Stimulated activated CD4-positive, alpha-beta T cell treated with anti-CD3 and anti-CD28 coated beads, Interleukin-12 subunit alpha, Interleukin-12 subunit beta, amount 100 ng/mL, for 48 hours (primary cell): ENCODE data around the gene LRRC4.

Experiments used
- DNase-seq, 3 donors: peaks; one replicate each; pipeline ENCODE4 v3.0.0-alpha.2; 2020; ENCODE audit warnings: low read depth in 2 of 3, low spot score in 1 of 3

The LRRC4 gene

GRCh38 chr7:128032605-128033235 is 1.5 kb upstream of the LRRC4 start:
- no peak for DNase-seq

DNA sequence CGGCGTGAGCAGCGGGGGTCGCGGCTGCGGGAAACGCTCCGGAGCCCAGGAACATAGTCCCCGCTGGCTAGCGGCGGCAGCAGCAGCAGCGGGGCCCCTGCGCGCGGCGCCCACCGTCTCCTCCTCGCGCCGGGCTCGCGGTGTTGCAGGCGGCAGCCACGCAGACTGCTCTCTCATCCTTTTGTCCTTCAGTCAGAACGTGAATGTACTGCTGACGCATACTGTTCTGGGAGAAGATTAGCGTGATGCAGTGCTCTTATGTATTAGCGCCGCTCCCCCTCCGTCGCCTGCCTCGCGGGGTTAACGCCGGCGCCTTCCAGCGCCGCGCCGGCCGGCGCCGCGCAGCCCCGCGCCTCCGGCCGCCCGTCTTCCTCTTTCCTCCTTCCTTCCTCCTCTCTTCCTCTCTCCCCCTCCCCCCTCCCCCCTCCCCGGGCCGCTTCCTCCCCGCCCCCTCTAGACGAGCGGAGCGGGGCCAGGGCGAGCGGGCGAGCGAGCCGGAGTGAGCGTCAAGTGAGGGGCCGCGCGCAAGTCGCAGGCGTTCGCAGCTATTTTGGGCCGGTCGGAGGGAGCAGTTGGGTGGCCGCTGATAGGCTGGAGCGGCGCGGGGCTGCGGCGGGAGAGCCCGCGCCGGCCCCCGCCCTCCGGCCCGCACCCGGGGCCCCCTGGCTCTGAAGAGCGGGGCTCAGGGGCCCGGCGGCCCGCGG is 816 bp upstream of the LRRC4 start:
- DNase-seq = peak; percentile 25 to 45 (median 28)

DNA sequence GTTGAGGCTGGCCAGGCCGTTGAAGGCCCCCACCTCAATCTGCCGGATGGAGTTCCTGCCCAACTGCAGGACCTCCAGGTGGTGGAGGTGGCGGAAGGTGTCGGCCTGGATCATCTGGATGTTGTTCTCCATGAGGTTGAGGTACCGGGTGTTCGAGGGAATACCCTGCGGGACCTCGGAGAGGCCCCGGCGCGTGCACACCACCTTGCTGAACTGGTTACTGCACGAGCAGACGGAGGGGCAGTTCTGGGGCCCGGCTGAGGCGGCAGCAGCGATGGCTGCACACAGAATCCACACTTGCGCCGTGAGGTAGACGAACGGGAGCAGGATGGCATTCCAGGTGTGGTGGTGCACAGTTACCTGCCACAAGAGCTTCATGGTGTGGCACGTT is 979 bp downstream of the LRRC4 start:
- no peak for DNase-seq

DNA sequence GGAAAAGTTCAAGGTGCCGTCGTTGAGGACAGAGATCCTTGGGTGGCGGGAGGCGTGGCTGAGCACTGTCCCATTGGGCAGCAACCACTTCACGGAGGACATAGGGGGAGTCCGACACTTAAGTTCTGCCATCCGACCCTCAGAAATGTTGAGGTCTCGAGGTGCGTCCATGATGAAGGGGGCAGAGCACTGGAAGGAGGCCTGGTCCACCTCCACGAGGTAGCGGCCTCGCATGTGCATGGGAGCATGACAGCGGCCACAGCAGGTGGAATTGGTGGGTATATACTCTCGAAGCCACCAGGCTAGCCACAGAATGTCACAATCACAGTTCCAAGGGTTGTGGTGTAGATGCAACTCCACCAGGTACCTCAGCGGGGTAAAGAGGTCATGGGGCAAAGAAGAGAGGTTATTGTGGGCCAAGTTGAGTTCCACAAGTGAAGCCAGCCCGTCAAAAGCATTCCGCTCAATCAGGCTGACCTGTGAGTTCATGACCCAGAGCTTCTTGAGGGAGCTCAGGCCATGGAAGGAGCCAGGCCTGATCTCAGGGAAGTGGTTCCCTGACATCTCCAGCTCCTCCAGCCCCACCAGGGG is 1.7 kb downstream of the LRRC4 start:
- DNase-seq = no peak

GRCh38 chr7:128027485-128027980 is 3.7 kb downstream of the LRRC4 start:
- DNase-seq = no peak

- DNase-seq = no peak
Observed at GRCh38 chr7:128026551-128026950, 4.7 kb downstream of the LRRC4 start.

GRCh38 chr7:128025819-128026218 is 5.4 kb downstream of the LRRC4 start:
- DNase-seq = no peak

- no peak for DNase-seq
Observed at GRCh38 chr7:128025380-128025779, 5.9 kb downstream of the LRRC4 start.

DNA sequence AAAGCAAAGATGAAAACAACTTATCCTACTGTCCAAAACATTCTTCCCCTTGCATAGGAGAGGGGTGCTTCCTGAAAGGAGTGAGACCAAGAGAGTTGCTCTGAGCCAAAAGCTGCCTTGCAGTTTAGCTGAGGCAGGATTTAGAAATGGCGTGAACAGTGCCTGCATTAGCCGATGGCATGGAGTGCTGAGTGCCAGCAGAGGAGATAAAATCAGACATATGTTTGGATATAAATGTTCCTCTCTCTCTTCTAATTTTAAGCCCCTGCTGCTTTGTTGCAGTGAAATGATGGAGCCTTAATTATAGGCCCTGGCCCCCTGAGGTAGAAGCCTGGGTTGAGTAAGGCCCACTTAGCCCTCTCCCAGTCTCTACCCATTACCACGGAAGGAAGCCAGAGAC is 7.1 kb downstream of the LRRC4 start:
- no peak for DNase-seq

DNA sequence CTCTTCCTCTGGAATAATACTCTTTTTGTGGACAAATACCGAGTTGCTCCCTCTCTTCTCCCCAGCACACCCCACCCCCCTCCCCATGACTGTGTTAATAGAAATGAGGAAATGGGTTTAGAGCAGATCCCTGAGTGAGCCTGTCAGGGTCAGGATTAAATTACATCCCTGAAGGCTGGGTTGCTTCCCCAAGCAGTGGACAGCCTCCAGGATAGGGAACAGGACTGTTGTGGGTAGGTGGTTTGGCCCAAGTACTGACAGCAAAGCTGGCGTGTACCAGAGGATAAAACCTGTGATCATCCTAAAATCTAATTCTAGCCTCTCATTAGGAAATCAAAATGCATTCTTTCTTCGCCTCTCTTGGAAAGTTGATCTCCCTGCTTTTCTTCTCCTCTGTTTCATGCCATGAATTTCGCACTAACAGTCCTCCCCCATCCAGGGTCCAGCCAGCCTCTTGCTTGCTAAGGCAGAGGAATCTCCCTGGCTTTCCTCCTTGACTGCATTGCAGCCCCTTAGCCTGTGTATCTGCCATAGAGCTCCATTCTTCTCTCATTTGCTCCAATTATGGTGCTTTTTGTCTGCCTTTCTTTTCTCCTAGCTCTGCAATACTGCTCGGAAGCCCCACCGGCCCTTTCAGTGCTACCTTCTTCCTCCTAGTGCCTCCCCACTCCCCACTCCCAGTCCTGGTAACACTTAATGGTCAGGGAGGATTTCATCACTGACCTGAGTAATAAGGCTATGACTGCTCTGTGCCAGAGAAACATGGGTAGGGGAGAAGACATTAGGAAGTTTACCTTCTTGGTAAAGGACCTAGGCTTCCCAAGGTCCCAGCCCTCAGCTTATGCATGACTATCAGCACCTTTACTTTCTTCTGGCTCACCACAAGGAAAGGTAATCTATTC is 8.4 kb downstream of the LRRC4 start:
- no peak for DNase-seq

GRCh38 chr7:128021366-128021765 is 9.9 kb downstream of the LRRC4 start:
- no peak for DNase-seq

GRCh38 chr7:128020159-128020558 is 11.1 kb downstream of the LRRC4 start:
- DNase-seq = peak in 1 of 3 donors; percentile 19

GRCh38 chr7:128019288-128019687 is 11.9 kb downstream of the LRRC4 start:
- no peak for DNase-seq

- no peak for DNase-seq
Observed at GRCh38 chr7:128017862-128018845, 13.1 kb downstream of the LRRC4 start.

GRCh38 chr7:128017460-128017859 is 13.8 kb downstream of the LRRC4 start:
- no peak for DNase-seq

DNA sequence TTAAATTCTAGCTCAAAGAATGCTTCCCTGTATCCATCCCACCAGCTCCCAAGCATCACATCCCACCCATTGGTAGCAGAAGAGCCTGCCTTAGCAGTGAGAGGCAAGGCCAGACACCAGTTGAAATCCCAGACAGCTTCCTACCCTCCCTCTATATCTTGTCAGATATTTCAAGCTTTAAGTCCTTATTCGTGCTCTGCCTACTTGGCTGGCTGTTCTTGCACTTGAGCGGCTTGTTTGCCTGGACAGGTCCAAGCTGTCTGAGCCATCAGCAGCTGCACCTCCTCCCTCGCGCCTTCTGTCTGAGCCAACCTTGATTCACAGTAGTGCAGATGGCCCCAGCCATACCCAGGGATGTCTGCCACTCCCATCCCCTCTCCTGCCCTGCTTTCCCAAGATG is 16.4 kb downstream of the LRRC4 start:
- no peak for DNase-seq

- no peak for DNase-seq
Observed at GRCh38 chr7:128011131-128011661, 20.0 kb downstream of the LRRC4 start.

GRCh38 chr7:128010391-128011127 is 20.7 kb downstream of the LRRC4 start:
- DNase-seq = no peak

GRCh38 chr7:128008744-128009143 is 22.5 kb downstream of the LRRC4 start:
- no peak for DNase-seq
